HL-60/S4 treated with retinoic acid at 250 ng/mL for 4 days and 3 days (cell line): ENCODE data around the gene ABCG8.

Experiments
- in situ Hi-C: fragments of 300-500 bp; cut with MboI; formaldehyde crosslinking; loops from 2 replicates; pipeline ENCODE4 v1.7.0; 2022; ENCODE audit warnings: low sequenced_read_pairs

The ABCG8 gene

DNA sequence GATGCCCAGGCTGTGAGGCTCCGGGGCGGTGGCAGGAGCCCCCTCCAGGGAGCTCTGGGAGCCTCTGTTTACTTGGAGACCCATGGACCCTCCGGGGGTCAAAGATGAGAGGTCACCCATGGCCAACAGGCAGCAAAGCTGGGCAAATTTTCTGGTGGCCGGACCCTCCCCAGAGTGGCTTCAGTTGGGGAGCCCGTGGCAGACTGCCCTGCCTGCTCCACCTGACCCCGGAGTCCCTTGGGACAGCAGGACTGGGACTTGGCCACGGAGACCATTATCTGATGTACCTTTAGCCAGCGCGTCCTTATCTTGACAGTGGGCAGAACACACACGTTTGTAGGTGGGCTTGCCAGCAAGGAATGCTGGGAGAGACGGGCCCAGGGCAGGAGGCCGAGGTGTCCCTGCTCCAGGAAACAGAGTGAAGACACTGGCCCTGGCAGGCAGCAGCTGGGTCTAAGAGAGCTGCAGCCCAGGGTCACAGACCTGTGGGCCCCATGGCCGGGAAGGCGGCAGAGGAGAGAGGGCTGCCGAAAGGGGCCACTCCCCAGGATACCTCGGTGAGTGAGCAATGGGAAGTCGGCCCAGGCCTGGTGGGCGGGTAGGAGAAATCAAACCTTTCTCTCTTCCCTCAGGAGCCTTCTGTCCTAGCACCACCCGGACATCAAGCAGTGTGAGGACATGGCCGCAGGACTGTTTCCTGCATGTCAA is at the start of gene ABCG8, which contains the start of gene ABCG5:
Gene ABCG8, plus strand, starts transcription at position 412 of the 708 bp plus-strand sequence. Its CDS starts 83 bp downstream, at position 495.
Gene ABCG5, minus strand, starts transcription at position 280 of the 708 bp plus-strand sequence. Its CDS starts 160 bp downstream, at position 120.
- in situ Hi-C loops, result no loop called here

DNA sequence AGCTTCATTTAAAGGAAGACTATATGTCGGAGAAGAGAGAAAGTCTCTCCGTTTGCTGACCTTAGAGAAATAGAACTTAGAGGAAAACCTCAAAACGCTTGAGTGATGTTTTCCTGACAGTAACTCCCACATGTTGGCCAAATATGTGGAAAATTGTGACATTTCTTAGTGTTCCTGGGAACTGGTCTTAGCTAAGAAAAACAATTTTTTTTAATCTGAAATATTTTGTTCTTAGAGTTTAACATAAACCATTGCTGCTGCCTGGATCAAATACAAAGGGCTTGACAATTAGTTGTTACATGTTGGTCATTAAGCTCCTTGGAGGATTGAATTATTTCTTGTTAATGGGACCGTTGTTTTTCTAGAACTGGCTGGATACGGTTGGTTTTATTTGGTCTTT is 48.6 kb upstream of the ABCG8 start:
- in situ Hi-C loops, result no loop called here

DNA sequence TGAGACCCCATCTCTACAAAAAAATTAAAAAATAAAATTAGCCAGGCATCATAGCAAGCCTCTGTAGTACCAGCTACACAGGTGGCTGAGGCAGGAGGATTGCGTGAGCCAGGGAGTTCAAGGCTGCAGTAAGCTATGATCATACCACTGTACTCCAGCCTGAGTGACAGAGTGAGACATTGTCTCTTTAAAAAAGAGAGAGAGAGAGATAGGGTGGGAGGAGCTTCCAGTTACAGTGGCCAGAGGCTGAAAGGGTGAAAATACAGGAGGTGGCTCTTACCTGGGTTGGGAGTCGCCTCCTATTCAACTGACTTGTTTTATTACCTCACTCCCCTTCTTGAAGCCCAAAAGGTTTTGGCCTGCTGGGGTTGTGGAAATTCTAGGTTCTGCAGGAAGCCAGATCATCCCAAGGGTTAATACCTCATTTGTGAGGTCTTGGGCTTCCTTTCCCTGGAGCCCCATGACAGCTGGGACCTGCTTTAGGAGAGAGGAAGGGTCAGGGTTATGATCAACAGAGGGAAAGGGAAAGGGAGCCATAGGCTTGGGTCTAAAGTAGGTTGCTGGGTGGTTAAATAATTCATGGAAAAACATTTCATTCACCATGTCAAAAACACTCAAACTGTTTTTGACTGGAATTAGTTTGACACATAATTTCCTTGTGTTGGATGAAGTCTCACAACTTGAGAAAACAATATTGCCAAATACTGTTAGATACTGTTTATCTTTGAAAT is 47.6 kb upstream of the ABCG8 start:
- in situ Hi-C loops, result no loop called here

DNA sequence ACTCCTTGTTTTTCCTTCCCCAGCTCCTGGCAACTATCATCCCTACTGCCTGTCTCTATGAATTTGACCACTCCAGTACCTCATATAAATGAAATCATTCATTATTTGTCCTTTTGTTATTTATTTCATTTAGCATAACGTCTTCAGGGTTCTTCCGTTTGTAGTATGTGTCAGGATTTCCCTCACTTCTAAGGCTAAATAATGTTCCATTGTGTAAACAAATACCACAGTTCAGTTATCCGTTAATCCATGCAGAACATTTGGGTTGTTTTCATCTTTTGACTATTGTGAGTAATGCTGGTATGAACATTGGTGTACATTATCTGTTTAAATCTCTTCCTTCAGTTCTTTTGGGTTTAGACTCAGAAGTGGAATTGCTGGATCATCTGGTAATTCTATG is 46.1 kb upstream of the ABCG8 start:
- in situ Hi-C loops, result no loop called here

DNA sequence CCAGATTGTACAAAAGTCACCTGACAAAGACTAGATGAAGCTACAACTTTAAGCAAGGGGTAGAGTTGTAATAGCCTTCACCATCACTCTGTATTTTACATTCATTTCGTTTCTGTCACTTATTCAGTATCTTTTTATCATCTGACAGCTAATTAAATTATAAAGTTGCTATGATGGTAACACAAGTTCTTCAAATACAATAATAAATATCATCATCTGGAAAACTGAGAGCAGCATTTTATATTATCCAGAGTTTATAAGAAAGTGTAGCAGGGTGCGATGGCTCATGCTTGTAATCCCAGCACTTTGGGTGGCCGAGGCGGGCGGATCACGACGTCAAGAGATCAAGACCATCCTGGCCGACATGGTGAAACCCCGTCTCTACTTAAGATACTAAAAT is 43.8 kb upstream of the ABCG8 start:
- in situ Hi-C loops, result no loop called here

DNA sequence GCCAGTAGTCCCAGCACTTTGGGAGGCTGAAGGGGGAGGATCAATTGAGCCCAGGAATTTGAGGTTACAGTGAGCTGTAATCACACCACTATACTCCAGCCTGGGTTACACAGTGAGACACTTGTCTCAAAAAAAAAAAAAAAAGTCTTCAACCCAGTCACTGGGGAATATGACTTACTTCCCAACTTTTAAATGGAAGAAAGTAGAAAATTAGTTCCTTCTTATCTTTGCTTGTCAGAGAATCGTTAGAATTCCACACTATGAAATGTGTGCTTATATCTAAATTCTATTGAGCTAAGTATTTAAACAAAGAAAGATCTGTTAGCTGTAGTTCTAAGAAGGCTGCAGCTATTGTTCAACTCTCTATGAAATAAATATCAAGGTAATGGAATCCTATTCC is 42.6 kb upstream of the ABCG8 start:
- in situ Hi-C loops, result no loop called here

GRCh38 chr2:43798300-43798699 is 40.5 kb upstream of the ABCG8 start:
- in situ Hi-C loops, result no loop called here

GRCh38 chr2:43800894-43801293 is 37.9 kb upstream of the ABCG8 start:
- in situ Hi-C loops, result no loop called here

DNA sequence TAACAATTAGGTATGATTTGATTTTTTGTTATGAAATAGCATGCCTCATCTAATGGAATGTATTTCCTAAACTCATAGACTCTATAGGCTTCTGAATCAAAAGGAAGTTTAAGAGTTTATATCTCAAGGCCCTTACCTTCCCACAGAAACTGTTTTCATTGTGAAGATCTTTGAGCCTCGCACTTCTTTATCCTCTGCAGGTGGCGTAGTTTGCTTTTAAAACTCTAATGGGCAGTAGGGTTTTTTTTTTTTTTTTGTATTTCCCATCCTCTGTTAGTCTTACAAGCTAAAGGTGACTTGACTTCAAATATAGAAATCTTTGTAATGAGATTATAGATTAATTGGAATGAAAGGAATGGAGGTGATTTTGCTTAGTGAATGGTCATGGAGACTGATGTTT is 36.6 kb upstream of the ABCG8 start:
- in situ Hi-C loops, result no loop called here

GRCh38 chr2:43803113-43803512 is 35.7 kb upstream of the ABCG8 start:
- in situ Hi-C loops, result no loop called here

GRCh38 chr2:43806719-43807031 is 32.1 kb upstream of the ABCG8 start:
- in situ Hi-C loops, result no loop called here

DNA sequence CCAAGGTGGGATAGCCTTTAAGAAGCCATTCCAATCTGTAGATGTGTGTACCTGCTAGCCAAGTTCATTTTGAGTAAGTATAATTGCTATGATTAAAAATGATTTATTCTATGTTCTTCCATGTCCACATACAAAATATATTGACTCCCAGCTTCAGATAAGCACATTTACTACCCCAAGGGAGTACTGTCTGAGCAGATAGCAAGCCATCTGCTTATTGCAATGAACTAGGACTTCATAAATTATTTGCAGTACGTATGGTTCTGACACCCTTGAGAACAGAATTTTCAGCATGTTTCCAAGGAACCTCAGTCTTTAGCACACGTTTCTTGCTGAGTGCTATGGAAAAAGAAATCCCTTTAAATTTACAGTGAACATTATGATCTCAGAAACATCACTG is 28.3 kb upstream of the ABCG8 start:
- in situ Hi-C loops, result no loop called here

GRCh38 chr2:43810888-43811287 is 27.9 kb upstream of the ABCG8 start:
- in situ Hi-C loops, result no loop called here

DNA sequence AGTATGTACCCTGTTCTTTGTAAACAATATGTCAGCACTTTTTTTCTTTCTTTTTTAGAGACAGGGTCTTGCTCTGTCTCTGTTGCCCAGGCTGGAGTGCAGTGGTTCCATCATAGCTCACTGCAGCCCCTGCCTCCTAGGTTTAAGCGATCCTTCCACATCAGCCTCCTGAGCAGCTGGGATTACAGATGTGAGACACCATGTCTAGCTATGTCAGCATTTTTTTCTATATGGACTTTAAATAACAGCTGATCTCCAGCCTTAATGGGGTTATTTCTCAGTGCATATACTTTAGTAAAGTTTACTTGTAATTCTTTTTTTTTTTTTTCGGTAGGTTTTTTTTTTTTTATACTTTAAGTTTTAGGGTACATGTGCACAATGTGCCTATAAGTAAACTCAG is 26.8 kb upstream of the ABCG8 start:
- in situ Hi-C loops, result no loop called here

- in situ Hi-C loops, result no loop called here
These were observed 25.8 kb upstream of the ABCG8 start for GRCh38 chr2:43812947-43813346.

DNA sequence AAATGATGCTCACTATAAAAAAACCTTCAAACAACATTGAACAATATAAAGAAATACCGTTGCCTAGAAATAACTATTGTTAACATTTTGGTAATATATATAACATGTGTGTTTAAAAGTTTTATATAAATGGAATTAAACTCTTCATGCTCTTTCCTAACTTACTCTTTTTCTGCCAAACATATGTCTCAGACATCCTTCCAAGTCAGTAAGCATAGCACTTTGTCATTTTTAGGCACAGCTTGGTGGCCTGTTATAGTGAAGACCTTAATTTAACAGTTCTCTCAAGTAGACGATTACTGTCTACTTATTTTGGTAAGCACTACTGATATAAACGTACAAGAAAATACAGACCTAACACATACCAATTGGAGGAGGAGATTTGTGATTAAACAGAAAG is 24.1 kb upstream of the ABCG8 start:
- in situ Hi-C loops, result no loop called here

- in situ Hi-C loops, result no loop called here
These were observed 20.0 kb upstream of the ABCG8 start for GRCh38 chr2:43818761-43819160.

GRCh38 chr2:43819491-43820163 is 19.1 kb upstream of the ABCG8 start:
- in situ Hi-C loops, result no loop called here

- in situ Hi-C loops, result no loop called here
These were observed 15.9 kb upstream of the ABCG8 start for GRCh38 chr2:43822839-43823238.

GRCh38 chr2:43823751-43824150 is 15.0 kb upstream of the ABCG8 start:
- in situ Hi-C loops, result no loop called here

DNA sequence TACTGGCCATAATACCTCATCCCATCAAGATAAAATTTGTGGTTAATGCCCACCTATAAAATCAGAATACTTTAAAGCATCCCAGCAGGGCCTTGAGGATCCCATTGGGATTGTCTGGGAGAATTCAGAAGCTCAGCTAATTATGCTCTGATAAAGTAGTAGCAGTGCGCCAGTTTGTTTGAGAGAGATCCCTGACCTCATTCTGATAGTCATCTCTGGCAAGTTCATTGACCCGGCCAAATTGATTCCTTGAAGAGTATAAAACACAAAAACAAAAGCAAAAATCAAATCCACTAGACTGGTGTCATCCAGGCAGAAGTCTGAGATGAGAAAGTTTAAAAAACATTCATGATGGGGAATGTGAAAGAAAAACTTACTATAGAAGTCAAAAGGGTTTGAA is 14.3 kb upstream of the ABCG8 start:
- in situ Hi-C loops, result no loop called here

GRCh38 chr2:43824951-43825493 is 13.7 kb upstream of the ABCG8 start:
- in situ Hi-C loops, result no loop called here
